Body of pancreas (tissue), 4 donors: ENCODE results near the gene CACNG3. TPM values are rescaled to one million over a fixed set of nuclear protein-coding genes. Genes with fewer than 3 reads are reported as not detected.

Experiments used
- ATAC-seq: fragments of 150-250 bp; one replicate; pipeline ENCODE4 v1.9.1; 2016
- DNase-seq, 4 donors: peaks; one replicate each; pipeline ENCODE4 v3.0.0-alpha.2; 2019
- H3K27ac ChIP-seq, 4 donors: fragments of 200-600 bp; sonication (generic); 1 replicate in 3 of 4; 2 replicates in 1 of 4; pipeline versions ENCODE4 v1.5.1 to v1.6.1; 2016 to 2019; ENCODE audit warnings: mild to moderate bottlenecking in 1 of 4, mixed read lengths in 1 of 4, moderate library complexity in 1 of 4
- H3K27me3 ChIP-seq, 2 donors: fragments of 200-600 bp; sonication (generic); one replicate each; pipeline ENCODE4 v1.6.0; 2016; ENCODE audit warnings: mild to moderate bottlenecking in 1 of 2
- H3K36me3 ChIP-seq, 2 donors: fragments of 200-600 bp; sonication (generic); replicated peaks in 1 of 2; 2 replicates each; pipeline ENCODE4 v1.5.1; 2016; ENCODE audit warnings: low read depth in 2 of 2; ENCODE audit not compliant: insufficient read depth in 1 of 2
- H3K4me1 ChIP-seq: fragments of 200-600 bp; sonication (generic); one replicate; pipeline ENCODE4 v1.6.0; 2016
- H3K4me3 ChIP-seq, 2 donors: fragments of 200-600 bp; sonication (generic); 1 replicate in 1 of 2; 2 replicates in 1 of 2; pipeline ENCODE4 v1.5.1; 2016 to 2019
- H3K9me3 ChIP-seq, 3 donors: fragments of 200-600 bp; sonication (generic); 1 replicate in 2 of 3; 2 replicates in 1 of 3; pipeline ENCODE4 v1.5.1; 2016
- POLR2A ChIP-seq, 3 donors: fragments of 450-650 bp; IDR thresholded peaks; one replicate each; pipeline ENCODE4 v1.6.1; 2016; ENCODE audit warnings: antibody characterized with exemption in 3 of 3, mild to moderate bottlenecking in 2 of 3
- WGBS, 2 donors: methylation state at CpG; one replicate each; pipeline ENCODE4 v1.1.5; 2017; 5-methylcytosine and 5-hydroxymethylcytosine counted together
- intact Hi-C: fragments of 100-400 bp; cut with DNase I; formaldehyde crosslinking; loops from one replicate; pipeline ENCODE4 v1.15.1; 2023
- total RNA-seq, 2 donors: library from RNA; depleted of rRNA; stranded (reverse); fragments of >200 nt; gene quantifications; one replicate each; pipeline ENCODE4 v1.1.0, GENCODE V29; 2016
- TF ChIP-seq, protein P1 (sequence below), 7 experiments: fragments of 450-650 bp in 4 of 7; fragments of 200-600 bp in 3 of 7; sonication (generic) in 3 of 7; IDR thresholded peaks; one replicate each; pipeline ENCODE4 v1.5.1; 2016 to 2019; ENCODE audit warnings: antibody characterized with exemption in 7 of 7

CACNG3 gene
- total RNA-seq, result not detected

GRCh38 chr16:24255456-24256371 is at the start of gene CACNG3:
Gene CACNG3, plus strand, starts transcription at chr16:24256335. Its CDS starts 420 bp downstream, at chr16:24256755.
- H3K36me3 ChIP-seq, result no peaks in the 10 kb centered on the region
- H3K4me3 ChIP-seq, result no peak within 1 kb of the TSS
- peaks cover 0 to 14% of the 10 kb centered on the region in 2 donors for H3K27me3 ChIP-seq
- 3 to 5% methylated on average over 19 to 54 of the region's 54 CpGs for WGBS, 2 donors
- no peak within 1 kb of the TSS for H3K27ac ChIP-seq
- H3K4me1 ChIP-seq, result no peaks in the 10 kb centered on the region
- ATAC-seq, result no peak
- TF ChIP-seq POLR2A (IDR thresholded peaks at IDR 0.05), result no peak
- TF ChIP-seq, protein P1, sequence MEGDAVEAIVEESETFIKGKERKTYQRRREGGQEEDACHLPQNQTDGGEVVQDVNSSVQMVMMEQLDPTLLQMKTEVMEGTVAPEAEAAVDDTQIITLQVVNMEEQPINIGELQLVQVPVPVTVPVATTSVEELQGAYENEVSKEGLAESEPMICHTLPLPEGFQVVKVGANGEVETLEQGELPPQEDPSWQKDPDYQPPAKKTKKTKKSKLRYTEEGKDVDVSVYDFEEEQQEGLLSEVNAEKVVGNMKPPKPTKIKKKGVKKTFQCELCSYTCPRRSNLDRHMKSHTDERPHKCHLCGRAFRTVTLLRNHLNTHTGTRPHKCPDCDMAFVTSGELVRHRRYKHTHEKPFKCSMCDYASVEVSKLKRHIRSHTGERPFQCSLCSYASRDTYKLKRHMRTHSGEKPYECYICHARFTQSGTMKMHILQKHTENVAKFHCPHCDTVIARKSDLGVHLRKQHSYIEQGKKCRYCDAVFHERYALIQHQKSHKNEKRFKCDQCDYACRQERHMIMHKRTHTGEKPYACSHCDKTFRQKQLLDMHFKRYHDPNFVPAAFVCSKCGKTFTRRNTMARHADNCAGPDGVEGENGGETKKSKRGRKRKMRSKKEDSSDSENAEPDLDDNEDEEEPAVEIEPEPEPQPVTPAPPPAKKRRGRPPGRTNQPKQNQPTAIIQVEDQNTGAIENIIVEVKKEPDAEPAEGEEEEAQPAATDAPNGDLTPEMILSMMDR (IDR thresholded peaks at IDR 0.05), result no peak
- no peaks in the 10 kb centered on the region for H3K9me3 ChIP-seq
- DNase-seq, result peak; percentile 20 to 52 (median 34)
- intact Hi-C loops, result loop anchor here (10.0 kb wide), 1 partner anchor 211 kb away; no protein-coding TSS in a partner anchor

DNA sequence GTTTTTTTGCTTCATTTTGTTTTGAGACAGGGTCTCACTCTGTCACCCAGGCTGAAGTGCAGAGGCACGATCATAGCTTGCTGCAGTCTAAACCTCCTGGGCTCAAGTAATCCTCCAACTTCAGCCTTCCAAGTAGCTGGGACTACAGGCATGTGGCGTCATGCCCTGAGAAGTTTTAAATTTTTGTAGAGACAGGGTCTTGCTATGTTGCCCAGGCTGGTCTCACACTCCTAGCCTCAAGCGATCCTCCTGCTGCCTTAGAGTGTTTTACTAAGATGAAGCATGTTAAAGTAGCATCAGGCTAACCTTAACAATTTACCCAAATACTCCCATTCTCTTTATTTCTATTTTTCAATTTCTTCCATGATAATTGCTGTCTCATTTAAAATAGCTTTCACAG is 49.2 kb upstream of the CACNG3 start:
- DNase-seq, result no peak
- Histone ChIP-seq H3K4me1 (no peaks in the 10 kb centered on the region), H3K27me3 (no peaks in the 10 kb centered on the region), H3K4me3 (no peak overlapping the region), H3K27ac (no peak overlapping the region), H3K36me3 (no peaks in the 10 kb centered on the region), H3K9me3 (no peaks in the 10 kb centered on the region)
- intact Hi-C loops, result no loop called here
- ATAC-seq, result no peak
- TF ChIP-seq, protein P1 (IDR thresholded peaks at IDR 0.05), result no peak
- no peak for TF ChIP-seq POLR2A (IDR thresholded peaks at IDR 0.05)
- WGBS, 2 donors, result 48 to 54% methylated on average over 3 of the region's 3 CpGs

- ATAC-seq, result no peak
- H3K27me3 ChIP-seq, result no peaks in the 10 kb centered on the region
- no peaks in the 10 kb centered on the region for H3K36me3 ChIP-seq
- TF ChIP-seq POLR2A (IDR thresholded peaks at IDR 0.05), result no peak
- TF ChIP-seq, protein P1 (IDR thresholded peaks at IDR 0.05), result no peak
- 26 to 37% methylated on average over 5 of the region's 5 CpGs for WGBS, 2 donors
- H3K4me3 ChIP-seq, result no peak overlapping the region
- DNase-seq, result no peak
- H3K4me1 ChIP-seq, result no peaks in the 10 kb centered on the region
- no peaks in the 10 kb centered on the region for H3K9me3 ChIP-seq
- intact Hi-C loops, result no loop called here
- no peak overlapping the region for H3K27ac ChIP-seq
These were observed 47.4 kb upstream of the CACNG3 start for GRCh38 chr16:24208710-24209109.

- no peak for ATAC-seq
- 70 to 78% methylated on average over 3 of the region's 3 CpGs for WGBS, 2 donors
- H3K4me1 ChIP-seq, result no peaks in the 10 kb centered on the region
- H3K4me3 ChIP-seq, result no peak overlapping the region
- H3K27me3 ChIP-seq, result no peaks in the 10 kb centered on the region
- TF ChIP-seq, protein P1 (IDR thresholded peaks at IDR 0.05), result no peak
- no peak for TF ChIP-seq POLR2A (IDR thresholded peaks at IDR 0.05)
- DNase-seq, result no peak
- no peaks in the 10 kb centered on the region for H3K36me3 ChIP-seq
- no peak overlapping the region for H3K27ac ChIP-seq
- no peaks in the 10 kb centered on the region for H3K9me3 ChIP-seq
- intact Hi-C loops, result no loop called here
These were observed 41.1 kb upstream of the CACNG3 start for GRCh38 chr16:24214992-24215391.
